Calu3 (cell line): ENCODE measurements around the gene NBEA. TPM values are rescaled to one million over a fixed set of nuclear protein-coding genes. Genes with fewer than 3 reads are reported as not detected.

Source experiments
- BruUV-seq: library from RNA; stranded (reverse); fragments of 400-500 nt; replicated peaks from 2 replicates; lab custom pipeline; 2021; lab: Mats Ljungman, UMichigan
- CTCF ChIA-PET: fragments of 300-600 bp; sonication (Branson Sonifier 250); formaldehyde crosslinking; loops from one replicate; lab custom pipeline; 2022; ENCODE audit warnings: antibody characterized with exemption; lab: Charles Lee
- DNase-seq: peaks from one replicate; pipeline ENCODE4 v3.0.0; 2022
- H3K27ac Mint-ChIP-seq: one replicate; pipeline ENCODE4 v1.8.0; 2022; ENCODE audit warnings: mixed read lengths; ENCODE audit not compliant: unreplicated experiment
- H3K27me3 Mint-ChIP-seq: one replicate; pipeline ENCODE4 v1.8.0; 2022; ENCODE audit warnings: mixed read lengths; ENCODE audit not compliant: unreplicated experiment
- H3K36me3 Mint-ChIP-seq: one replicate; pipeline ENCODE4 v1.8.0; 2022; ENCODE audit warnings: mild to moderate bottlenecking, moderate library complexity, mixed read lengths; ENCODE audit not compliant: insufficient read depth, unreplicated experiment
- H3K4me1 Mint-ChIP-seq: one replicate; pipeline ENCODE4 v1.8.0; 2022; ENCODE audit warnings: mild to moderate bottlenecking, low read depth, mixed read lengths; ENCODE audit not compliant: unreplicated experiment
- H3K4me3 Mint-ChIP-seq: one replicate; pipeline ENCODE4 v1.8.0; 2022; ENCODE audit warnings: mild to moderate bottlenecking, low read depth, moderate library complexity, mixed read lengths; ENCODE audit not compliant: unreplicated experiment
- H3K9me3 Mint-ChIP-seq: one replicate; pipeline ENCODE4 v1.8.0; 2022; ENCODE audit warnings: low read depth, mixed read lengths; ENCODE audit not compliant: unreplicated experiment
- CTCF ChIP-seq: fragments of 200-600 bp; IDR thresholded peaks from one replicate; pipeline ENCODE4 v1.8.0; 2022; ENCODE audit warnings: antibody characterized with exemption; ENCODE audit not compliant: unreplicated experiment
- intact Hi-C: fragments of 100-400 bp; cut with micrococcal nuclease; formaldehyde crosslinking; loops from one replicate; pipeline ENCODE4 v1.10.0; 2022; ENCODE audit not compliant: unreplicated experiment
- total RNA-seq: library from RNA; stranded (reverse); gene quantifications from 2 replicates; pipeline ENCODE4 v1.2.3, GENCODE V29; 2022

NBEA gene
- total RNA-seq, 1 experiment from 2014 or later, result 18.0 TPM

- intact Hi-C loops, result no loop called here
- Mint-ChIP-seq H3K36me3 (no peaks in the 10 kb centered on the region), H3K4me1 (no peaks in the 10 kb centered on the region), H3K27ac (no peak overlapping the region), H3K9me3 (no peaks in the 10 kb centered on the region), H3K27me3 (peaks cover 42% of the 10 kb centered on the region), H3K4me3 (no peak overlapping the region)
- no peak for DNase-seq
- no peak for TF ChIP-seq CTCF
- CTCF ChIA-PET, result no interaction called here
- BruUV-seq, result no TSS peak
Measured at GRCh38 chr13:35699825-35700510, 757.9 kb downstream of the NBEA start.

GRCh38 chr13:35700671-35701070 lies 758.6 kb downstream of the NBEA start:
- Mint-ChIP-seq H3K9me3 (no peaks in the 10 kb centered on the region), H3K36me3 (no peaks in the 10 kb centered on the region)
- CTCF ChIA-PET, result no interaction called here

GRCh38 chr13:35702316-35702715 lies 760.2 kb downstream of the NBEA start:
- Mint-ChIP-seq H3K4me1 (no peaks in the 10 kb centered on the region), H3K27me3 (peaks cover 42% of the 10 kb centered on the region), H3K36me3 (no peaks in the 10 kb centered on the region), H3K4me3 (no peak overlapping the region), H3K9me3 (no peaks in the 10 kb centered on the region), H3K27ac (no peak overlapping the region)
- intact Hi-C loops, result no loop called here
- TF ChIP-seq CTCF, result no peak
- CTCF ChIA-PET, result no interaction called here
- BruUV-seq, result no TSS peak
- no peak for DNase-seq

More at GRCh38 chr13:35700671-35701070, 758.6 kb downstream of the NBEA start:
- TF ChIP-seq CTCF, result no peak
- intact Hi-C loops, result no loop called here
- H3K4me1 Mint-ChIP-seq, result no peaks in the 10 kb centered on the region
- no peak overlapping the region for H3K4me3 Mint-ChIP-seq
- no peak for DNase-seq
- no TSS peak for BruUV-seq
- peaks cover 42% of the 10 kb centered on the region for H3K27me3 Mint-ChIP-seq
- no peak overlapping the region for H3K27ac Mint-ChIP-seq

GRCh38 chr13:35703061-35703460 lies 761.0 kb downstream of the NBEA start:
- H3K36me3 Mint-ChIP-seq, result no peaks in the 10 kb centered on the region
- intact Hi-C loops, result no loop called here
- no peak overlapping the region for H3K27ac Mint-ChIP-seq
- no peak for DNase-seq
- peaks cover 42% of the 10 kb centered on the region for H3K27me3 Mint-ChIP-seq
- TF ChIP-seq CTCF, result no peak
- no TSS peak for BruUV-seq
- no peak overlapping the region for H3K4me3 Mint-ChIP-seq
- CTCF ChIA-PET, result no interaction called here
- no peaks in the 10 kb centered on the region for H3K9me3 Mint-ChIP-seq
- no peaks in the 10 kb centered on the region for H3K4me1 Mint-ChIP-seq
